SK-N-SH (cell line): Measurements from ENCODE around the gene PIAS4. TPM values are rescaled to one million over a fixed set of nuclear protein-coding genes. Genes with fewer than 3 reads are reported as not detected.
A peak's percentile ranks its signal among the peaks of the same experiment; 100 is the strongest.

Experiments used
- CTCF ChIA-PET: fragments of 300-600, 350-600 bp; formaldehyde crosslinking; extraction: SDS; loops from one replicate; lab custom pipeline; 2021; lab: Yijun Ruan, JAX
- POLR2A ChIA-PET: fragments of 350-600 bp; sonication (Branson Sonifier 250); formaldehyde crosslinking; extraction: SDS; loops from one replicate; lab custom pipeline; 2020; ENCODE audit warnings: antibody characterized with exemption, inconsistent platforms; lab: Yijun Ruan, JAX
- DNase-seq: peaks from one replicate; pipeline ENCODE4 v3.0.0; 2012
- H2AFZ ChIP-seq: fragments of 200-600 bp; sonication (generic); 2 replicates; pipeline ENCODE4 v1.8.1; 2016; ENCODE audit warnings: antibody characterized with exemption, mild to moderate bottlenecking, low read depth
- H3F3A ChIP-seq: fragments of 200-600 bp; sonication (generic); replicated peaks from 2 replicates; pipeline ENCODE3; 2016; ENCODE audit warnings: antibody characterized with exemption, mild to moderate bottlenecking; ENCODE audit not compliant: insufficient read depth
- H3K27ac ChIP-seq, 2 experiments: fragments of 200-500 bp in 1 of 2; fragments of 200-600 bp in 1 of 2; sonication (Bioruptor generic) in 1 of 2; sonication (generic), shearing (Covaris generic) in 1 of 2; 2 replicates each; pipeline versions ENCODE4 v1.5.1 to v1.6.1; 2014 to 2016; ENCODE audit warnings: low read depth in 2 of 2, inconsistent platforms in 1 of 2, low read length in 1 of 2, mild to moderate bottlenecking in 1 of 2, mixed read lengths in 1 of 2
- H3K27me3 ChIP-seq: fragments of 200-600 bp; sonication (generic), shearing (Covaris generic); 2 replicates; pipeline ENCODE4 v1.6.1; 2016; ENCODE audit warnings: mixed run types; ENCODE audit not compliant: insufficient read depth
- H3K36me3 ChIP-seq, 2 experiments: fragments of 200-500 bp in 1 of 2; fragments of 200-600 bp in 1 of 2; sonication (Bioruptor generic) in 1 of 2; sonication (generic) in 1 of 2; replicated peaks in 1 of 2; 2 replicates each; pipeline versions ENCODE3 to v1.5.1; 2014 to 2016; ENCODE audit warnings: low read length in 1 of 2, mild to moderate bottlenecking in 1 of 2; ENCODE audit not compliant: insufficient read depth in 2 of 2, control insufficient read depth in 1 of 2
- H3K4me1 ChIP-seq, 2 experiments: fragments of 200-500 bp in 1 of 2; fragments of 200-600 bp in 1 of 2; sonication (Bioruptor generic) in 1 of 2; sonication (generic), shearing (Covaris generic) in 1 of 2; 2 replicates each; pipeline versions ENCODE4 v1.5.1 to v1.6.1; 2014 to 2016; ENCODE audit warnings: low read depth in 1 of 2, low read length in 1 of 2, mixed run types in 1 of 2; ENCODE audit not compliant: insufficient read depth in 2 of 2, control insufficient read depth in 1 of 2
- H3K4me2 ChIP-seq: fragments of 200-600 bp; sonication (generic), shearing (Covaris generic); 2 replicates; pipeline ENCODE4 v1.6.1; 2017; ENCODE audit warnings: mixed run types
- H3K4me3 ChIP-seq, 2 experiments: fragments of 200-500 bp in 1 of 2; fragments of 200-600 bp in 1 of 2; sonication (Bioruptor generic) in 1 of 2; sonication (generic), shearing (Covaris generic) in 1 of 2; 2 replicates each; pipeline versions ENCODE4 v1.5.1 to v1.8.1; 2014 to 2016; ENCODE audit warnings: low read depth in 2 of 2, inconsistent platforms in 1 of 2, low read length in 1 of 2, mild to moderate bottlenecking in 1 of 2, mixed read lengths in 1 of 2, moderate library complexity in 1 of 2
- H3K79me2 ChIP-seq: fragments of 200-600 bp; sonication (generic); 2 replicates; pipeline ENCODE4 v1.8.1; 2017; ENCODE audit warnings: mild to moderate bottlenecking; ENCODE audit not compliant: insufficient read depth
- H3K9ac ChIP-seq: fragments of 200-600 bp; sonication (generic); 2 replicates; pipeline ENCODE4 v1.6.1; 2017; ENCODE audit warnings: mixed run types
- H3K9me2 ChIP-seq: fragments of 200-600 bp; sonication (generic); 2 replicates; pipeline ENCODE4 v1.6.1; 2017; ENCODE audit warnings: mixed run types
- H3K9me3 ChIP-seq: fragments of 200-600 bp; sonication (generic); 2 replicates; pipeline ENCODE4 v1.6.1; 2017; ENCODE audit warnings: mixed run types, mild to moderate bottlenecking, moderate library complexity
- H4K20me1 ChIP-seq: fragments of 200-600 bp; sonication (generic); 2 replicates; pipeline ENCODE4 v1.6.1; 2017; ENCODE audit warnings: mild to moderate bottlenecking, mixed run types; ENCODE audit not compliant: insufficient read depth
- CHD2 ChIP-seq: fragments of 150-350 bp; IDR thresholded peaks from 2 replicates; pipeline ENCODE4 v1.6.1; 2018; ENCODE audit warnings: low read length; ENCODE audit not compliant: partially characterized antibody
- EP300 ChIP-seq, 2 experiments: IDR thresholded peaks; 2 replicates each; pipeline versions ENCODE4 v1.4.0 to v1.6.1; 2012; ENCODE audit warnings: borderline replicate concordance in 1 of 2, low read depth in 1 of 2, low read length in 1 of 2
- GABPA ChIP-seq: IDR thresholded peaks from 2 replicates; pipeline ENCODE4 v1.4.0; 2012; ENCODE audit warnings: low read depth, mild to moderate bottlenecking
- GATA2 ChIP-seq: sonication (generic); formaldehyde crosslinking; IDR thresholded peaks from 2 replicates; pipeline ENCODE4 v1.5.0; 2020; ENCODE audit warnings: mild to moderate bottlenecking, missing genetic modification reagents
- JUND ChIP-seq: IDR thresholded peaks from 2 replicates; pipeline ENCODE4 v1.4.0; 2012
- MEF2A ChIP-seq: IDR thresholded peaks from 2 replicates; pipeline ENCODE4 v1.4.0; 2012; ENCODE audit warnings: low read depth, borderline replicate concordance
- RAD21 ChIP-seq: IDR thresholded peaks from 2 replicates; pipeline ENCODE4 v1.6.1; 2012; ENCODE audit warnings: mild to moderate bottlenecking, low read length
- RCOR1 ChIP-seq: fragments of 150-350 bp; IDR thresholded peaks from 2 replicates; pipeline ENCODE4 v1.6.1; 2017; ENCODE audit warnings: antibody characterized with exemption, low read length
- SIN3A ChIP-seq: IDR thresholded peaks from 2 replicates; pipeline ENCODE4 v1.6.1; 2012; ENCODE audit warnings: low read depth, mild to moderate bottlenecking, low read length, moderate library complexity, borderline replicate concordance
- WGBS: methylation state at CpG from one replicate; pipeline ENCODE4 v1.1.6; 2017; ENCODE audit warnings: low lambda C conversion rate; 5-methylcytosine and 5-hydroxymethylcytosine counted together
- polyA plus RNA-seq, 3 experiments: library from polyadenylated mRNA; depleted of rRNA; stranded (reverse); fragments of >200 nt; gene quantifications; 2 replicates each; pipeline ENCODE4 v1.2.3, GENCODE V29; 2012
- TF ChIP-seq, protein P1 (sequence below): IDR thresholded peaks from 2 replicates; pipeline ENCODE4 v1.4.0; 2012; ENCODE audit warnings: low read depth, borderline replicate concordance
- TF ChIP-seq, protein P2 (sequence below): IDR thresholded peaks from 2 replicates; pipeline ENCODE4; 2012
- TF ChIP-seq, protein P3 (sequence below): fragments of 150-350 bp; IDR thresholded peaks from 2 replicates; pipeline ENCODE4 v1.6.1; 2017; ENCODE audit warnings: antibody characterized with exemption, low read length, low read depth, borderline replicate concordance
- TF ChIP-seq, protein P4 (sequence below): IDR thresholded peaks from 2 replicates; pipeline ENCODE4 v1.4.0; 2012; ENCODE audit warnings: low read depth, borderline replicate concordance

Gene PIAS4
- polyA plus RNA-seq, 1 of the 3 experiments (the other 2 are of a cell fraction), result 14.1 TPM

DNA sequence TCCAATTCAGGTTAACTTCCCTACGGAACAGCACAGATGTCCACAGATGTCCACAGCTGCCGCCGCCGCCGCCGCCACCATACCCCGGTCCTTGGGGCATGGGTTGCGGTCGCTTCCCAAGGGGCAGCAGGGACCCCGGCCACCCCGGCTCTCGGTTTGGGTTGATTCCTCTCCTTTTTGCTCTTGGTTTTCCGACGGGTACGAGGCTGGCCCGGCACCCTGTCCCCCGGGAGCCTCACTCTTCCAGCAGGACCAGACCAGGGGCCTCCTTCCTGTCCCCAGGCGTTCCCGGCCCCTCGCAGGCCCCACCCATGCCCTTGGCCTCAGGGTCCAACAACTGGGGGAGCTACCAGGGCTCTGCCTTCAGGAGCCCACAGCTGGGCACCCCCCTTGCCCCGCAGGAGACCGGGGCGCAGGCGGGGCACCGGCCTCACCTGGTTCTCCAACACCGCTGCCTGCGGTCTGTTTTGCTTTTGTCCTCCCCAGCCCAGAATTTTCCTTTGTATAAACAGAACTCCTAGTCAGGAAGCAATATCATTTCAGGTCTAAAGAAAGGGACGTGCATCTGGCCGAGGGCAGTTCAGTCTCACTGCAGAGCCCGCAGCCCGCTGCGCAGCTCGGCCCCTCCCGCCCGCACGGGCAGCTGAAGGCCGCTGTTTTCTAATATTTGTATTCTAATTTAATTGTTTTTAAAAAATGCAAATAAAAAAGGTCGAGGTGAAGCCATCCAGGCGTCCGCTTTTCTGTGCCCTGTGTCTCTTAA is 31.3 kb downstream of the PIAS4 start:
- Histone ChIP-seq H2AFZ (no peak overlapping the region), H3K4me1 (no peaks in the 10 kb centered on the region), H3K27ac (no peak overlapping the region), H3K4me3 (no peak overlapping the region), H3K79me2 (peaks cover 12% of the 10 kb centered on the region; the same call in 1 of the 2 replicates), H3K36me3 (peaks cover 5 to 14% of the 10 kb centered on the region in 2 experiments), H3K9ac (no peak overlapping the region), H3K27me3 (no peaks in the 10 kb centered on the region), H3F3A (peaks cover 13% of the 10 kb centered on the region), H3K9me3 (no peaks in the 10 kb centered on the region), H3K9me2 (no peaks in the 10 kb centered on the region), H3K4me2 (no peak overlapping the region), H4K20me1 (peaks cover 37% of the 10 kb centered on the region)
- no peak for DNase-seq
- CTCF ChIA-PET, result no interaction called here
- TF ChIP-seq MEF2A (no peak), JUND (0 out of 2 replicates have a peak, but pooled peaks have one; percentile 0), EP300 (IDR thresholded peaks at IDR 0.05; ENCODE audit: borderline replicate concordance in 1 of 2, low read depth in 1 of 2, low read length in 1 of 2) (no peak), CHD2 (no peak)
- TF ChIP-seq, protein P1, sequence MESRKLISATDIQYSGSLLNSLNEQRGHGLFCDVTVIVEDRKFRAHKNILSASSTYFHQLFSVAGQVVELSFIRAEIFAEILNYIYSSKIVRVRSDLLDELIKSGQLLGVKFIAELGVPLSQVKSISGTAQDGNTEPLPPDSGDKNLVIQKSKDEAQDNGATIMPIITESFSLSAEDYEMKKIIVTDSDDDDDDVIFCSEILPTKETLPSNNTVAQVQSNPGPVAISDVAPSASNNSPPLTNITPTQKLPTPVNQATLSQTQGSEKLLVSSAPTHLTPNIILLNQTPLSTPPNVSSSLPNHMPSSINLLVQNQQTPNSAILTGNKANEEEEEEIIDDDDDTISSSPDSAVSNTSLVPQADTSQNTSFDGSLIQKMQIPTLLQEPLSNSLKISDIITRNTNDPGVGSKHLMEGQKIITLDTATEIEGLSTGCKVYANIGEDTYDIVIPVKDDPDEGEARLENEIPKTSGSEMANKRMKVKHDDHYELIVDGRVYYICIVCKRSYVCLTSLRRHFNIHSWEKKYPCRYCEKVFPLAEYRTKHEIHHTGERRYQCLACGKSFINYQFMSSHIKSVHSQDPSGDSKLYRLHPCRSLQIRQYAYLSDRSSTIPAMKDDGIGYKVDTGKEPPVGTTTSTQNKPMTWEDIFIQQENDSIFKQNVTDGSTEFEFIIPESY, result no peak
- POLR2A ChIA-PET, result no interaction called here
- 92% methylated on average over 29 of the region's 40 CpGs for WGBS

DNA sequence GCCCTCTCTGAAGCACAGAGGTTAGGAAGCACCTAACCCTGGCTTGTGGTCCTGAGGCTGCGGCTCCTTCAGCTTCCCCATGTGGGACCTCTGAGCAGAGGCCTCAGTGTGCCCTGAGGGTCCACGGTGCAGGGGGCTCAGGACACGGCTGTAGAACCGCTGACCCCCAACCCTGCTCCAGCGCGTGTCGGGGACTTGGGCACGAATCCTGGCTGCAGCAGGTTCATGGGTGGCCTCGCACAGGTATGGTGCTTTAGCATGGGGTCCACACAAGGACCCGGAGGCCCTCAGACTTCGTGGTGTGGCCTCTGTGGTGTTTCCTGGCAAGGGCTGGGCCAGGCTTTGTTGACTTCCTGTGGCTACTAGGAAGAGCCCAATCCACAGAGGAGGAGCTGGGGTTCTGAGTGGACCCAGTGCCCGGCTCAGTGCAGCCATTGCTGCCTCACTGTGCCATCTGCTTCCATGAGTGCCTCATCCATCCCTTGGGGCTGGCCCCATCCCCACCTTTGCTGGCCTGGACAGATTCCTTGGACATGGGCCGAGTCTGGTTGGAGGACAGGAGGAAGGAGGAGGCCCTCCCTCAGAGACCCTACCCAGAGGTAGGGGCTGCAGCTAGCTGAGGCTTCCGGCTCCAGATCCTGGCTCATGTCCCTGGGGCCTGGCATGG is 34.7 kb downstream of the PIAS4 start:
- TF ChIP-seq RCOR1 (no peak), GATA2 (CRISPR knock-in tag) (no peak), RAD21 (no peak), SIN3A (no peak), GABPA (no peak)
- TF ChIP-seq, protein P2, sequence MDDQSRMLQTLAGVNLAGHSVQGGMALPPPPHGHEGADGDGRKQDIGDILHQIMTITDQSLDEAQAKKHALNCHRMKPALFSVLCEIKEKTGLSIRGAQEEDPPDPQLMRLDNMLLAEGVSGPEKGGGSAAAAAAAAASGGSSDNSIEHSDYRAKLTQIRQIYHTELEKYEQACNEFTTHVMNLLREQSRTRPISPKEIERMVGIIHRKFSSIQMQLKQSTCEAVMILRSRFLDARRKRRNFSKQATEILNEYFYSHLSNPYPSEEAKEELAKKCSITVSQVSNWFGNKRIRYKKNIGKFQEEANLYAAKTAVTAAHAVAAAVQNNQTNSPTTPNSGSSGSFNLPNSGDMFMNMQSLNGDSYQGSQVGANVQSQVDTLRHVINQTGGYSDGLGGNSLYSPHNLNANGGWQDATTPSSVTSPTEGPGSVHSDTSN, result no peak
- TF ChIP-seq, protein P3, sequence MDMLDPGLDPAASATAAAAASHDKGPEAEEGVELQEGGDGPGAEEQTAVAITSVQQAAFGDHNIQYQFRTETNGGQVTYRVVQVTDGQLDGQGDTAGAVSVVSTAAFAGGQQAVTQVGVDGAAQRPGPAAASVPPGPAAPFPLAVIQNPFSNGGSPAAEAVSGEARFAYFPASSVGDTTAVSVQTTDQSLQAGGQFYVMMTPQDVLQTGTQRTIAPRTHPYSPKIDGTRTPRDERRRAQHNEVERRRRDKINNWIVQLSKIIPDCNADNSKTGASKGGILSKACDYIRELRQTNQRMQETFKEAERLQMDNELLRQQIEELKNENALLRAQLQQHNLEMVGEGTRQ, result no peak
- TF ChIP-seq, protein P4, sequence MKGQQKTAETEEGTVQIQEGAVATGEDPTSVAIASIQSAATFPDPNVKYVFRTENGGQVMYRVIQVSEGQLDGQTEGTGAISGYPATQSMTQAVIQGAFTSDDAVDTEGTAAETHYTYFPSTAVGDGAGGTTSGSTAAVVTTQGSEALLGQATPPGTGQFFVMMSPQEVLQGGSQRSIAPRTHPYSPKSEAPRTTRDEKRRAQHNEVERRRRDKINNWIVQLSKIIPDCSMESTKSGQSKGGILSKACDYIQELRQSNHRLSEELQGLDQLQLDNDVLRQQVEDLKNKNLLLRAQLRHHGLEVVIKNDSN, result no peak
- Histone ChIP-seq H3K4me3 (no peak overlapping the region), H3K27me3 (no peaks in the 10 kb centered on the region), H3K9me3 (no peaks in the 10 kb centered on the region), H3K36me3 (peaks cover 4 to 22% of the 10 kb centered on the region in 2 experiments), H3K4me2 (no peak overlapping the region), H3K79me2 (peaks cover 42% of the 10 kb centered on the region), H4K20me1 (peaks cover 67% of the 10 kb centered on the region), H3K9me2 (no peaks in the 10 kb centered on the region), H3K4me1 (no peaks in the 10 kb centered on the region), H3K9ac (no peak overlapping the region), H2AFZ (no peak overlapping the region), H3F3A (peaks cover 15% of the 10 kb centered on the region), H3K27ac (no peak overlapping the region)
- CTCF ChIA-PET, result interaction anchor here (0.6 kb wide), 1 partner anchor 94 kb away, joined by 3 read pairs; no protein-coding TSS in a partner anchor
- 97% methylated on average over 5 of the region's 14 CpGs for WGBS
- no peak for DNase-seq
- POLR2A ChIA-PET, result interaction anchor here (1.0 kb wide), 1 partner anchor 12 kb away, joined by 3 read pairs; no protein-coding TSS in a partner anchor
